WTC11 (cell line): Measurements from ENCODE around the gene PXMP2. TPM values are rescaled to one million over a fixed set of nuclear protein-coding genes. Genes with fewer than 3 reads are reported as not detected.

ENCODE experiments used
- ATAC-seq: fragments of 200-7000 bp; cut with Tn5 transposase; 2 replicates; pipeline ENCODE4 v1.10.0; 2021; ENCODE audit warnings: mild to moderate bottlenecking, moderate library complexity
- CTCF ChIA-PET: fragments of 300-600 bp; sonication (Branson Sonifier 250); formaldehyde crosslinking; loops from one replicate; lab custom pipeline; 2021; ENCODE audit warnings: antibody characterized with exemption; lab: Charles Lee
- POLR2A ChIA-PET: fragments of 350-600 bp; sonication (Branson Sonifier 250); formaldehyde crosslinking; loops from one replicate; lab custom pipeline; 2021; ENCODE audit warnings: antibody characterized with exemption; lab: Charles Lee
- DNase-seq: peaks from one replicate; pipeline ENCODE4 v3.0.0; 2021; ENCODE audit warnings: low spot score
- H3K27ac Mint-ChIP-seq: 2 replicates; pipeline ENCODE4 v1.8.0; 2021; ENCODE audit warnings: mixed read lengths
- H3K27me3 Mint-ChIP-seq: 2 replicates; pipeline ENCODE4 v1.8.0; 2021; ENCODE audit warnings: low read depth, mild to moderate bottlenecking, moderate library complexity, mixed read lengths
- H3K36me3 Mint-ChIP-seq: 2 replicates; pipeline ENCODE4 v1.8.0; 2021; ENCODE audit warnings: mixed read lengths
- H3K4me1 Mint-ChIP-seq: 2 replicates; pipeline ENCODE4 v1.8.0; 2022; ENCODE audit warnings: mixed read lengths
- H3K4me3 Mint-ChIP-seq: 2 replicates; pipeline ENCODE4 v1.8.0; 2021; ENCODE audit warnings: mild to moderate bottlenecking, moderate library complexity, mixed read lengths
- H3K9me3 Mint-ChIP-seq: 2 replicates; pipeline ENCODE4 v1.8.0; 2021; ENCODE audit warnings: mixed read lengths
- E2F5 ChIP-seq: sonication (generic); formaldehyde crosslinking; IDR thresholded peaks from 2 replicates; pipeline ENCODE4 v1.8.1; 2022; ENCODE audit warnings: mild to moderate bottlenecking, moderate library complexity, missing genetic modification reagents
- ELF4 ChIP-seq: sonication (generic); formaldehyde crosslinking; IDR thresholded peaks from 2 replicates; pipeline ENCODE4 v1.8.1; 2022; ENCODE audit warnings: low read depth, mild to moderate bottlenecking, moderate library complexity, missing genetic modification reagents
- ESRRA ChIP-seq: sonication (generic); formaldehyde crosslinking; IDR thresholded peaks from 2 replicates; pipeline ENCODE4 v1.8.1; 2022; ENCODE audit warnings: mild to moderate bottlenecking, missing genetic modification reagents, borderline replicate concordance
- FOXP1 ChIP-seq: sonication (generic); formaldehyde crosslinking; IDR thresholded peaks from 2 replicates; pipeline ENCODE4 v1.8.0; 2022; ENCODE audit warnings: missing genetic modification reagents, mild to moderate bottlenecking, moderate library complexity, borderline replicate concordance
- GRHL2 ChIP-seq: fragments of 250-450 bp; sonication (Bioruptor Pico); IDR thresholded peaks from 2 replicates; pipeline ENCODE4 v1.8.0; 2022; ENCODE audit warnings: mild to moderate bottlenecking, moderate library complexity; ENCODE audit not compliant: insufficient replicate concordance, severe bottlenecking
- HMGXB4 ChIP-seq: sonication (generic); formaldehyde crosslinking; IDR thresholded peaks from 2 replicates; pipeline ENCODE4 v1.8.1; 2023; ENCODE audit warnings: mild to moderate bottlenecking, moderate library complexity, missing genetic modification reagents
- MXD4 ChIP-seq: fragments of 250-450 bp; sonication (Bioruptor Pico); IDR thresholded peaks from 2 replicates; pipeline ENCODE4 v1.8.0; 2021; ENCODE audit warnings: mild to moderate bottlenecking, moderate library complexity, borderline replicate concordance
- NFATC4 ChIP-seq: fragments of 250-450 bp; sonication (Bioruptor Pico); IDR thresholded peaks from 2 replicates; pipeline ENCODE4 v1.9.0; 2021; ENCODE audit warnings: mild to moderate bottlenecking
- NFE2L1 ChIP-seq: sonication (generic); formaldehyde crosslinking; IDR thresholded peaks from 2 replicates; pipeline ENCODE4 v1.8.1; 2023; ENCODE audit warnings: missing genetic modification reagents
- NR1H2 ChIP-seq: sonication (generic); formaldehyde crosslinking; IDR thresholded peaks from 2 replicates; pipeline ENCODE4 v1.9.0; 2021; ENCODE audit warnings: mild to moderate bottlenecking, moderate library complexity, missing genetic modification reagents
- OVOL2 ChIP-seq: fragments of 250-450 bp; sonication (Bioruptor Pico); IDR thresholded peaks from 2 replicates; pipeline ENCODE4 v1.9.0; 2021; ENCODE audit warnings: mild to moderate bottlenecking, borderline replicate concordance
- SMAD3 ChIP-seq: sonication (generic); formaldehyde crosslinking; IDR thresholded peaks from 2 replicates; pipeline ENCODE4 v1.8.0; 2022; ENCODE audit warnings: missing genetic modification reagents, mild to moderate bottlenecking, borderline replicate concordance
- SMAD4 ChIP-seq: sonication (generic); formaldehyde crosslinking; IDR thresholded peaks from 2 replicates; pipeline ENCODE4 v1.8.0; 2022; ENCODE audit warnings: mild to moderate bottlenecking, missing genetic modification reagents
- ZBTB21 ChIP-seq: sonication (generic); formaldehyde crosslinking; IDR thresholded peaks from 2 replicates; pipeline ENCODE4 v1.8.1; 2023; ENCODE audit warnings: mild to moderate bottlenecking, missing genetic modification reagents, borderline replicate concordance
- ZNF138 ChIP-seq: sonication (generic); formaldehyde crosslinking; conservative IDR thresholded peaks from 2 replicates; pipeline ENCODE4 v1.8.1; 2022; ENCODE audit warnings: mild to moderate bottlenecking, moderate library complexity, missing genetic modification reagents
- ZNF219 ChIP-seq: sonication (generic); formaldehyde crosslinking; IDR thresholded peaks from 2 replicates; pipeline ENCODE4 v1.8.0; 2023; ENCODE audit warnings: missing genetic modification reagents, mild to moderate bottlenecking, borderline replicate concordance
- ZNF416 ChIP-seq: fragments of 250-450 bp; sonication (Bioruptor Pico); IDR thresholded peaks from 2 replicates; pipeline ENCODE4 v1.9.0; 2021; ENCODE audit warnings: mild to moderate bottlenecking, inconsistent platforms
- ZNF512 ChIP-seq: sonication (generic); formaldehyde crosslinking; IDR thresholded peaks from 2 replicates; pipeline ENCODE4 v1.8.1; 2022; ENCODE audit warnings: missing genetic modification reagents, borderline replicate concordance
- total RNA-seq: library from RNA; stranded (reverse); gene quantifications from 3 replicates; pipeline ENCODE4 v1.2.3, GENCODE V29; 2021

Gene PXMP2
- total RNA-seq, 1 experiment from 2014 or later, result 12.6 TPM

GRCh38 chr12:132723015-132723763 is 35.8 kb downstream of the PXMP2 start:
- POLR2A ChIA-PET, result interaction anchor here (0.7 kb wide), 1 partner anchor 14 kb away, joined by 4 read pairs; no protein-coding TSS in a partner anchor
- Mint-ChIP-seq H3K9me3 (no peaks in the 10 kb centered on the region), H3K27ac (peak overlapping the region; percentile 82; the same call in 1 of the 2 replicates), H3K4me1 (no peaks in the 10 kb centered on the region), H3K4me3 (no peak overlapping the region), H3K27me3 (no peaks in the 10 kb centered on the region), H3K36me3 (peaks cover 67% of the 10 kb centered on the region)
- ATAC-seq, result no peak
- CTCF ChIA-PET, result no interaction called here
- DNase-seq, result no peak
- TF ChIP-seq ZNF416 (CRISPR knock-in tag) (0 out of 2 replicates have a peak, but pooled peaks have one; percentile 27), NFE2L1 (no peak)

GRCh38 chr12:132723764-132724140 is 36.4 kb downstream of the PXMP2 start:
- no peaks in the 10 kb centered on the region for H3K9me3 Mint-ChIP-seq
- H3K4me1 Mint-ChIP-seq, result no peaks in the 10 kb centered on the region
- no peak overlapping the region for H3K4me3 Mint-ChIP-seq
- H3K27me3 Mint-ChIP-seq, result no peaks in the 10 kb centered on the region
- DNase-seq (no peak), ATAC-seq (no peak)
- H3K27ac Mint-ChIP-seq, result peak overlapping the region; percentile 82; the same call in 1 of the 2 replicates
- CTCF ChIA-PET, result no interaction called here
- POLR2A ChIA-PET, result no interaction called here
- TF ChIP-seq NFATC4 (CRISPR knock-in tag), result no peak
- TF ChIP-seq SMAD3 (CRISPR knock-in tag), result no peak
- no peak for TF ChIP-seq GRHL2 (CRISPR knock-in tag)
- no peak for TF ChIP-seq ZNF219 (CRISPR knock-in tag)
- no peak for TF ChIP-seq SMAD4 (CRISPR knock-in tag)
- TF ChIP-seq OVOL2 (CRISPR knock-in tag), result no peak
- no peak for TF ChIP-seq ZNF512 (CRISPR knock-in tag)
- TF ChIP-seq FOXP1 (CRISPR knock-in tag), result no peak
- no peak for TF ChIP-seq E2F5
- TF ChIP-seq ZBTB21, result no peak
- TF ChIP-seq ZNF138, result no peak
- no peak for TF ChIP-seq MXD4 (CRISPR knock-in tag)
- TF ChIP-seq NR1H2 (CRISPR knock-in tag), result no peak
- no peak for TF ChIP-seq ELF4 (CRISPR knock-in tag)
- no peak for TF ChIP-seq ESRRA (CRISPR knock-in tag)
- no peak for TF ChIP-seq HMGXB4 (CRISPR knock-in tag)
- peaks cover 70% of the 10 kb centered on the region for H3K36me3 Mint-ChIP-seq
